LHCN-M2 (cell line): ENCODE results near the gene ZNF462. TPM values are rescaled to one million over a fixed set of nuclear protein-coding genes. Genes with fewer than 3 reads are reported as not detected.
"Not testable (repeated sequence)": the region's sequence is repeated elsewhere in the genome, so short reads cannot be mapped to it uniquely, and the experiment has no call there.

ENCODE experiments used
- DNase-seq: peaks from one replicate; pipeline ENCODE4 v3.0.0-alpha.2; 2012; ENCODE audit warnings: low read depth
- total RNA-seq: library from RNA; depleted of rRNA; stranded (reverse); fragments of >200 nt; gene quantifications from 2 replicates; pipeline ENCODE4 v1.2.3, GENCODE V29; 2014

ZNF462 gene
- total RNA-seq, 1 experiment from 2014 or later: 14.6 TPM

- peak; percentile 55 for DNase-seq
Measured at GRCh38 chr9:106886111-106887046, 23.4 kb downstream of the ZNF462 start.

- DNase-seq: no peak
Measured at GRCh38 chr9:106887066-106887465, 24.1 kb downstream of the ZNF462 start.

GRCh38 chr9:106889061-106889590, 26.2 kb downstream of the ZNF462 start:
- DNase-seq: no peak

GRCh38 chr9:106890608-106891007, 27.6 kb downstream of the ZNF462 start:
- no peak for DNase-seq

GRCh38 chr9:106891286-106891685, 28.3 kb downstream of the ZNF462 start:
- no peak for DNase-seq

GRCh38 chr9:106892632-106893031, 29.7 kb downstream of the ZNF462 start:
- DNase-seq: peak; percentile 98

GRCh38 chr9:106893088-106893487, 30.1 kb downstream of the ZNF462 start:
- peak; percentile 91 for DNase-seq

GRCh38 chr9:106896695-106897094, 33.7 kb downstream of the ZNF462 start:
- DNase-seq: peak; percentile 31

- peak; percentile 39 for DNase-seq
Measured at GRCh38 chr9:106897236-106897635, 34.3 kb downstream of the ZNF462 start.

- no peak for DNase-seq
Measured at GRCh38 chr9:106897751-106898150, 34.8 kb downstream of the ZNF462 start.

- not testable (repeated sequence) for DNase-seq
Measured at GRCh38 chr9:106900523-106900922, 37.6 kb downstream of the ZNF462 start.

GRCh38 chr9:106906129-106906528, 43.2 kb downstream of the ZNF462 start:
- no peak for DNase-seq

GRCh38 chr9:106911951-106912350, 49.0 kb downstream of the ZNF462 start:
- DNase-seq: no peak

GRCh38 chr9:106913276-106913675, 50.3 kb downstream of the ZNF462 start:
- DNase-seq: no peak

GRCh38 chr9:106915851-106916250, 52.9 kb downstream of the ZNF462 start:
- no peak for DNase-seq

GRCh38 chr9:106916466-106917235, 53.7 kb downstream of the ZNF462 start:
- peak; percentile 84 for DNase-seq

- DNase-seq: no peak
Measured at GRCh38 chr9:106918825-106919509, 56.0 kb downstream of the ZNF462 start.

- DNase-seq: no peak
Measured at GRCh38 chr9:106920091-106920490, 57.1 kb downstream of the ZNF462 start.

- DNase-seq: no peak
Measured at GRCh38 chr9:106920701-106921283, 57.8 kb downstream of the ZNF462 start.

- DNase-seq: peak; percentile 19
Measured at GRCh38 chr9:106921341-106921899, 58.5 kb downstream of the ZNF462 start.

- DNase-seq: no peak
Measured at GRCh38 chr9:106922026-106922425, 59.1 kb downstream of the ZNF462 start.
